GM23338 (cell line): ENCODE data around the gene PSMD11. TPM values are rescaled to one million over a fixed set of nuclear protein-coding genes. Genes with fewer than 3 reads are reported as not detected.

Source experiments
- ATAC-seq: fragments of 200-7000 bp; cut with Tn5 transposase; 3 replicates; pipeline ENCODE4 v1.9.1; 2020
- DNase-seq: peaks from one replicate; pipeline ENCODE4 v3.0.0-alpha.2; 2015; ENCODE audit warnings: low spot score
- H2AFZ ChIP-seq: fragments of 200-600 bp; sonication (generic); 2 replicates; pipeline ENCODE4 v1.8.0; 2016; ENCODE audit warnings: antibody characterized with exemption, mild to moderate bottlenecking, moderate library complexity
- H3F3A ChIP-seq: fragments of 200-600 bp; sonication (generic); replicated peaks from 2 replicates; pipeline ENCODE4 v1.8.0; 2017; ENCODE audit warnings: antibody characterized with exemption, mixed run types, low read depth
- H3K27ac ChIP-seq: fragments of 200-600 bp; sonication (generic); 2 replicates; pipeline ENCODE4 v1.6.1; 2016; ENCODE audit warnings: low read depth
- H3K27me3 ChIP-seq: fragments of 200-600 bp; sonication (generic); 2 replicates; pipeline ENCODE4 v1.8.0; 2016; ENCODE audit warnings: mild to moderate bottlenecking, mixed run types, moderate library complexity; ENCODE audit not compliant: insufficient read depth
- H3K36me3 ChIP-seq: fragments of 200-600 bp; sonication (generic); 2 replicates; pipeline ENCODE4 v1.8.0; 2016; ENCODE audit warnings: mild to moderate bottlenecking; ENCODE audit not compliant: insufficient read depth
- H3K4me1 ChIP-seq: fragments of 200-600 bp; sonication (generic); 2 replicates; pipeline ENCODE4 v1.8.0; 2016; ENCODE audit warnings: mild to moderate bottlenecking, moderate library complexity; ENCODE audit not compliant: insufficient read depth
- H3K4me2 ChIP-seq: fragments of 200-600 bp; sonication (generic); 2 replicates; pipeline ENCODE4 v1.7.1; 2017; ENCODE audit warnings: mixed run types
- H3K4me3 ChIP-seq: fragments of 200-600 bp; sonication (generic); 2 replicates; pipeline ENCODE4 v1.6.1; 2016; ENCODE audit warnings: mixed run types
- H3K79me2 ChIP-seq: fragments of 200-600 bp; sonication (generic); replicated peaks from 2 replicates; pipeline ENCODE4 v1.8.0; 2017; ENCODE audit warnings: mild to moderate bottlenecking; ENCODE audit not compliant: insufficient read depth
- H3K9me2 ChIP-seq: fragments of 200-600 bp; sonication (generic); 2 replicates; pipeline ENCODE4 v1.8.0; 2017; ENCODE audit not compliant: insufficient read depth
- H4K20me1 ChIP-seq: fragments of 200-600 bp; sonication (generic); replicated peaks from 2 replicates; pipeline ENCODE4 v1.8.0; 2017; ENCODE audit warnings: mild to moderate bottlenecking; ENCODE audit not compliant: insufficient read depth
- H3K27ac Mint-ChIP-seq: 2 replicates; pipeline ENCODE4 v1.8.0; 2020; ENCODE audit warnings: inconsistent platforms, mild to moderate bottlenecking, moderate library complexity, mixed read lengths
- H3K27me3 Mint-ChIP-seq: 3 replicates; pipeline ENCODE4 v1.8.0; 2022; ENCODE audit warnings: low read depth, mild to moderate bottlenecking, moderate library complexity, mixed read lengths, inconsistent platforms; ENCODE audit not compliant: insufficient read depth, poor library complexity
- H3K36me3 Mint-ChIP-seq: 3 replicates; pipeline ENCODE4 v1.8.0; 2021; ENCODE audit warnings: low read depth, mild to moderate bottlenecking, inconsistent platforms, moderate library complexity, mixed read lengths
- H3K4me1 Mint-ChIP-seq: 3 replicates; pipeline ENCODE4 v1.8.0; 2020; ENCODE audit warnings: mild to moderate bottlenecking, inconsistent platforms, mixed read lengths
- H3K4me3 Mint-ChIP-seq: 3 replicates; pipeline ENCODE4 v1.8.0; 2021; ENCODE audit warnings: moderate library complexity, mild to moderate bottlenecking, inconsistent platforms, mixed read lengths
- H3K9me3 Mint-ChIP-seq: 3 replicates; pipeline ENCODE4 v1.8.0; 2020; ENCODE audit warnings: moderate library complexity, mild to moderate bottlenecking, inconsistent platforms, mixed read lengths
- CREB1 ChIP-seq: fragments of 250-450 bp; sonication (Bioruptor Pico); IDR thresholded peaks from 2 replicates; pipeline ENCODE4 v1.5.0; 2020; ENCODE audit warnings: low read depth, mild to moderate bottlenecking, moderate library complexity
- EZH2 ChIP-seq: fragments of 200-600 bp; sonication (generic); IDR thresholded peaks from one replicate; pipeline ENCODE4 v1.8.0; 2017; ENCODE audit warnings: antibody characterized with exemption, mild to moderate bottlenecking, low read depth; ENCODE audit not compliant: unreplicated experiment
- EZH2phosphoT487 ChIP-seq: fragments of 200-600 bp; sonication (generic); IDR thresholded peaks from one replicate; pipeline ENCODE4 v1.8.1; 2018; ENCODE audit warnings: antibody characterized with exemption; ENCODE audit not compliant: unreplicated experiment
- JUNB ChIP-seq: IDR thresholded peaks from one replicate; pipeline ENCODE4 v1.6.1; 2016; ENCODE audit warnings: antibody characterized with exemption; ENCODE audit not compliant: unreplicated experiment
- NANOG ChIP-seq: IDR thresholded peaks from 2 replicates; pipeline ENCODE4 v1.6.1; 2016; ENCODE audit warnings: antibody characterized with exemption, borderline replicate concordance
- STAT1 ChIP-seq: IDR thresholded peaks from one replicate; pipeline ENCODE4 v1.6.1; 2016; ENCODE audit warnings: antibody characterized with exemption; ENCODE audit not compliant: unreplicated experiment
- ZNF114 ChIP-seq: fragments of 250-450 bp; sonication (Bioruptor Pico); IDR thresholded peaks from 2 replicates; pipeline ENCODE4 v1.5.0; 2020; ENCODE audit warnings: mild to moderate bottlenecking, moderate library complexity
- polyA plus RNA-seq: library from polyadenylated mRNA; unstranded; fragments of >200 nt; fragmentation: Nextera tagmentation; extraction: Ambion mirVana; gene quantifications from 2 replicates; pipeline ENCODE4 v1.2.1, GENCODE V29; 2016
- total RNA-seq: library from RNA; depleted of rRNA; stranded (reverse); fragments of >200 nt; shearing (Covaris generic); gene quantifications from 2 replicates; pipeline ENCODE4 v1.2.3, GENCODE V29; 2014
- TF ChIP-seq, protein P1 (sequence below): fragments of 250-450 bp; sonication (Bioruptor Pico); IDR thresholded peaks from 2 replicates; pipeline ENCODE4 v1.5.0; 2020; ENCODE audit warnings: mild to moderate bottlenecking, moderate library complexity
- TF ChIP-seq, protein P2 (sequence below), 2 experiments: fragments of 200-600 bp in 1 of 2; sonication (generic) in 1 of 2; conservative IDR thresholded peaks; 2 replicates each; pipeline versions ENCODE4 v1.5.1 to v1.6.1; 2016 to 2017; ENCODE audit warnings: antibody characterized with exemption in 2 of 2, low read depth in 2 of 2, mild to moderate bottlenecking in 2 of 2, moderate library complexity in 1 of 2

The PSMD11 gene
- total and polyA plus RNA-seq, 2 experiments from 2014 or later, result 180 to 360 TPM

DNA sequence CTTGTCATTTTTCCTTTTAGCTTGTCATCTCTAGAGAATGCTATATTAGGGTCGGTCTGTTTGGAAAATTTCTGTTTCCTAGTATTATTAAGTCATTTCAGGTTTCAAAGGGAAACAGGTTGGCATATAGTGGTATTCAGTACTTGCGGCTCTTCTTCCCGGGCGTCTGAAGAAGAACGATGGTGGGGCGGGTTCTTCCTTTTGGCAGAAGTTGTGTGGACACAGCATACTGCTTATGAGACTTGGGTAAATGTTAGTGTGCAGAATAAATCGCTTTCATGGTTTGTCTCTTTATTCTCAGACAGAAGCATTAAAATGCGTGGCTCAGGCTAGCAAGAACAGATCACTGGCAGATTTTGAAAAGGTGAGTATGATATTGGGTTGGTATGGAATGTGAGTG lies 32.9 kb downstream of the PSMD11 start (continued):
- TF ChIP-seq, protein P1, sequence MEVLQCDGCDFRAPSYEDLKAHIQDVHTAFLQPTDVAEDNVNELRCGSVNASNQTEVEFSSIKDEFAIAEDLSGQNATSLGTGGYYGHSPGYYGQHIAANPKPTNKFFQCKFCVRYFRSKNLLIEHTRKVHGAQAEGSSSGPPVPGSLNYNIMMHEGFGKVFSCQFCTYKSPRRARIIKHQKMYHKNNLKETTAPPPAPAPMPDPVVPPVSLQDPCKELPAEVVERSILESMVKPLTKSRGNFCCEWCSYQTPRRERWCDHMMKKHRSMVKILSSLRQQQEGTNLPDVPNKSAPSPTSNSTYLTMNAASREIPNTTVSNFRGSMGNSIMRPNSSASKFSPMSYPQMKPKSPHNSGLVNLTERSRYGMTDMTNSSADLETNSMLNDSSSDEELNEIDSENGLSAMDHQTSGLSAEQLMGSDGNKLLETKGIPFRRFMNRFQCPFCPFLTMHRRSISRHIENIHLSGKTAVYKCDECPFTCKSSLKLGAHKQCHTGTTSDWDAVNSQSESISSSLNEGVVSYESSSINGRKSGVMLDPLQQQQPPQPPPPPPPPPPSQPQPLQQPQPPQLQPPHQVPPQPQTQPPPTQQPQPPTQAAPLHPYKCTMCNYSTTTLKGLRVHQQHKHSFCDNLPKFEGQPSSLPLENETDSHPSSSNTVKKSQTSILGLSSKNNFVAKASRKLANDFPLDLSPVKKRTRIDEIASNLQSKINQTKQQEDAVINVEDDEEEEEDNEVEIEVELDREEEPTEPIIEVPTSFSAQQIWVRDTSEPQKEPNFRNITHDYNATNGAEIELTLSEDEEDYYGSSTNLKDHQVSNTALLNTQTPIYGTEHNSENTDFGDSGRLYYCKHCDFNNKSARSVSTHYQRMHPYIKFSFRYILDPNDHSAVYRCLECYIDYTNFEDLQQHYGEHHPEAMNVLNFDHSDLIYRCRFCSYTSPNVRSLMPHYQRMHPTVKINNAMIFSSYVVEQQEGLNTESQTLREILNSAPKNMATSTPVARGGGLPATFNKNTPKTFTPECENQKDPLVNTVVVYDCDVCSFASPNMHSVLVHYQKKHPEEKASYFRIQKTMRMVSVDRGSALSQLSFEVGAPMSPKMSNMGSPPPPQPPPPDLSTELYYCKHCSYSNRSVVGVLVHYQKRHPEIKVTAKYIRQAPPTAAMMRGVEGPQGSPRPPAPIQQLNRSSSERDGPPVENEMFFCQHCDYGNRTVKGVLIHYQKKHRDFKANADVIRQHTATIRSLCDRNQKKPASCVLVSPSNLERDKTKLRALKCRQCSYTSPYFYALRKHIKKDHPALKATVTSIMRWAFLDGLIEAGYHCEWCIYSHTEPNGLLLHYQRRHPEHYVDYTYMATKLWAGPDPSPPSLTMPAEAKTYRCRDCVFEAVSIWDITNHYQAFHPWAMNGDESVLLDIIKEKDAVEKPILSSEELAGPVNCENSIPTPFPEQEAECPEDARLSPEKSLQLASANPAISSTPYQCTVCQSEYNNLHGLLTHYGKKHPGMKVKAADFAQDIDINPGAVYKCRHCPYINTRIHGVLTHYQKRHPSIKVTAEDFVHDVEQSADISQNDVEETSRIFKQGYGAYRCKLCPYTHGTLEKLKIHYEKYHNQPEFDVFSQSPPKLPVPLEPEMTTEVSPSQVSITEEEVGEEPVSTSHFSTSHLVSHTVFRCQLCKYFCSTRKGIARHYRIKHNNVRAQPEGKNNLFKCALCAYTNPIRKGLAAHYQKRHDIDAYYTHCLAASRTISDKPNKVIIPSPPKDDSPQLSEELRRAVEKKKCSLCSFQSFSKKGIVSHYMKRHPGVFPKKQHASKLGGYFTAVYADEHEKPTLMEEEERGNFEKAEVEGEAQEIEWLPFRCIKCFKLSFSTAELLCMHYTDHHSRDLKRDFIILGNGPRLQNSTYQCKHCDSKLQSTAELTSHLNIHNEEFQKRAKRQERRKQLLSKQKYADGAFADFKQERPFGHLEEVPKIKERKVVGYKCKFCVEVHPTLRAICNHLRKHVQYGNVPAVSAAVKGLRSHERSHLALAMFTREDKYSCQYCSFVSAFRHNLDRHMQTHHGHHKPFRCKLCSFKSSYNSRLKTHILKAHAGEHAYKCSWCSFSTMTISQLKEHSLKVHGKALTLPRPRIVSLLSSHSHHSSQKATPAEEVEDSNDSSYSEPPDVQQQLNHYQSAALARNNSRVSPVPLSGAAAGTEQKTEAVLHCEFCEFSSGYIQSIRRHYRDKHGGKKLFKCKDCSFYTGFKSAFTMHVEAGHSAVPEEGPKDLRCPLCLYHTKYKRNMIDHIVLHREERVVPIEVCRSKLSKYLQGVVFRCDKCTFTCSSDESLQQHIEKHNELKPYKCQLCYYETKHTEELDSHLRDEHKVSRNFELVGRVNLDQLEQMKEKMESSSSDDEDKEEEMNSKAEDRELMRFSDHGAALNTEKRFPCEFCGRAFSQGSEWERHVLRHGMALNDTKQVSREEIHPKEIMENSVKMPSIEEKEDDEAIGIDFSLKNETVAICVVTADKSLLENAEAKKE (CRISPR knock-in tag), result no peak
- no peak for TF ChIP-seq CREB1 (CRISPR knock-in tag)
- no peak for TF ChIP-seq ZNF114 (CRISPR knock-in tag)
- no peak for TF ChIP-seq JUNB
- TF ChIP-seq EZH2phosphoT487, result no peak

DNA sequence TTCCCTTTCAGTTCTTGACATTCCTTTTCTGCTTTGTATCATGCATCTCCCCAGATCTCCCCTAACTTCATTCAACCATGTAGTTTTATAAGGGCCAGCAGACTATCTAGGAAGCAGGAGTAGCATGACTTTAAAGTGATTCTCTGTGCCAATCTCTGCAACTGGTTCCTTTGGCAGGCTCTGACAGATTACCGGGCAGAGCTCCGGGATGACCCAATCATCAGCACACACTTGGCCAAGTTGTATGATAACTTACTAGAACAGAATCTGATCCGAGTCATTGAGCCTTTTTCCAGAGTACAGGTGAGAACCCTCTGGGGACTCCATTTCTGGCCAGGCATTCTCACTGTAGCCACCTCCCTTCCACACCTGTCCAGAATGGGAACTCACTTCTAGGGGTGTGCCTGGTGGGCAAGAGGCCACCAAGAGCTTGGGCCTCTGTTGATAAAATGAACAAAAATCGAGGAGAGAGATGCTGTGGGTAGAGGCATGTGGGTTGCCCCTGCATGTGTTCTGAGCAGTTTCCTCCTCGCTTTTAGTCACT lies 34.8 kb downstream of the PSMD11 start:
- ATAC-seq (no peak), DNase-seq (no peak)
- H3K4me1 ChIP-seq, result peaks cover 25% of the 10 kb centered on the region
- Mint-ChIP-seq H3K9me3 (no peaks in the 10 kb centered on the region), H3K36me3 (peaks cover 86% of the 10 kb centered on the region), H3K27me3 (peaks cover 13% of the 10 kb centered on the region), H3K4me1 (peaks cover 45% of the 10 kb centered on the region), H3K27ac (peak overlapping the region; percentile 16; the same call in 1 of the 2 replicates), H3K4me3 (no peak overlapping the region)
- H2AFZ ChIP-seq, result no peak overlapping the region
- peaks cover 20% of the 10 kb centered on the region for H4K20me1 ChIP-seq
- H3K4me2 ChIP-seq, result no peak overlapping the region
- H3K9me2 ChIP-seq, result no peaks in the 10 kb centered on the region
- no peak overlapping the region for H3K4me3 ChIP-seq
- H3K79me2 ChIP-seq, result no peaks in the 10 kb centered on the region
- H3K27me3 ChIP-seq, result no peaks in the 10 kb centered on the region
- TF ChIP-seq, protein P2, sequence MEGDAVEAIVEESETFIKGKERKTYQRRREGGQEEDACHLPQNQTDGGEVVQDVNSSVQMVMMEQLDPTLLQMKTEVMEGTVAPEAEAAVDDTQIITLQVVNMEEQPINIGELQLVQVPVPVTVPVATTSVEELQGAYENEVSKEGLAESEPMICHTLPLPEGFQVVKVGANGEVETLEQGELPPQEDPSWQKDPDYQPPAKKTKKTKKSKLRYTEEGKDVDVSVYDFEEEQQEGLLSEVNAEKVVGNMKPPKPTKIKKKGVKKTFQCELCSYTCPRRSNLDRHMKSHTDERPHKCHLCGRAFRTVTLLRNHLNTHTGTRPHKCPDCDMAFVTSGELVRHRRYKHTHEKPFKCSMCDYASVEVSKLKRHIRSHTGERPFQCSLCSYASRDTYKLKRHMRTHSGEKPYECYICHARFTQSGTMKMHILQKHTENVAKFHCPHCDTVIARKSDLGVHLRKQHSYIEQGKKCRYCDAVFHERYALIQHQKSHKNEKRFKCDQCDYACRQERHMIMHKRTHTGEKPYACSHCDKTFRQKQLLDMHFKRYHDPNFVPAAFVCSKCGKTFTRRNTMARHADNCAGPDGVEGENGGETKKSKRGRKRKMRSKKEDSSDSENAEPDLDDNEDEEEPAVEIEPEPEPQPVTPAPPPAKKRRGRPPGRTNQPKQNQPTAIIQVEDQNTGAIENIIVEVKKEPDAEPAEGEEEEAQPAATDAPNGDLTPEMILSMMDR (conservative IDR thresholded peaks at IDR 0.05; ENCODE audit: low read depth in 2 of 2), result no peak
- TF ChIP-seq EZH2, result no peak
- TF ChIP-seq ZNF114 (CRISPR knock-in tag), result no peak
- TF ChIP-seq EZH2phosphoT487, result no peak
- no peak for TF ChIP-seq NANOG
- TF ChIP-seq STAT1, result no peak
- H3K36me3 ChIP-seq, result peaks cover 73% of the 10 kb centered on the region
- H3F3A ChIP-seq, result peaks cover 36% of the 10 kb centered on the region
- H3K27ac ChIP-seq, result no peak overlapping the region
